Neural cell (in vitro differentiated cells): ENCODE results near the gene C2orf69. TPM values are rescaled to one million over a fixed set of nuclear protein-coding genes. Genes with fewer than 3 reads are reported as not detected.

Source experiments
- H2AFZ ChIP-seq: fragments of 200-600, 300-800 bp; sonication (generic), shearing (Covaris generic); 2 replicates; pipeline ENCODE4 v1.6.0; 2014; ENCODE audit warnings: low read depth, mild to moderate bottlenecking, antibody characterized with exemption, low read length, moderate library complexity
- H3F3A ChIP-seq: fragments of 200-600 bp; shearing (Covaris generic); 2 replicates; pipeline ENCODE4 v1.6.1; 2016; ENCODE audit warnings: mild to moderate bottlenecking, moderate library complexity, mixed read lengths, antibody characterized with exemption, low read length; ENCODE audit not compliant: insufficient read depth, poor library complexity, severe bottlenecking
- H3K27ac ChIP-seq: fragments of 200-600, 300-800 bp; sonication (generic), shearing (Covaris generic); 2 replicates; pipeline ENCODE4 v1.5.1; 2014; ENCODE audit warnings: mild to moderate bottlenecking, low read length, moderate library complexity
- H3K27me3 ChIP-seq: fragments of 300-800, 200-600 bp; sonication (generic), shearing (Covaris generic); 2 replicates; pipeline ENCODE4 v1.6.0; 2014; ENCODE audit warnings: mild to moderate bottlenecking, low read depth, low read length, moderate library complexity; ENCODE audit not compliant: insufficient read depth
- H3K36me3 ChIP-seq: fragments of 300-800, 200-600 bp; sonication (generic), shearing (Covaris generic); 2 replicates; pipeline ENCODE4 v1.5.1; 2014; ENCODE audit warnings: mild to moderate bottlenecking, antibody characterized with exemption, low read length, moderate library complexity; ENCODE audit not compliant: insufficient read depth
- H3K4me2 ChIP-seq: fragments of 300-800, 200-600 bp; sonication (generic), shearing (Covaris generic); 2 replicates; pipeline ENCODE4 v1.6.0; 2014; ENCODE audit warnings: mild to moderate bottlenecking, low read length
- H3K4me3 ChIP-seq: fragments of 300-800, 200-600 bp; sonication (generic), shearing (Covaris generic); 2 replicates; pipeline ENCODE4 v1.5.1; 2014; ENCODE audit warnings: mild to moderate bottlenecking, low read length, moderate library complexity
- H3K79me2 ChIP-seq: fragments of 200-600 bp; shearing (Covaris generic); replicated peaks from 2 replicates; pipeline ENCODE4 v1.6.0; 2014; ENCODE audit warnings: mild to moderate bottlenecking, low read length, moderate library complexity; ENCODE audit not compliant: insufficient read depth
- H3K9ac ChIP-seq: fragments of 300-800, 200-600 bp; sonication (generic), shearing (Covaris generic); 2 replicates; pipeline ENCODE4 v1.6.1; 2016; ENCODE audit warnings: mild to moderate bottlenecking, low read length, mixed read lengths
- H3K9me2 ChIP-seq: fragments of 200-600 bp; shearing (Covaris generic); 2 replicates; pipeline ENCODE4 v1.6.1; 2016; ENCODE audit warnings: mild to moderate bottlenecking, low read length, mixed read lengths; ENCODE audit not compliant: insufficient read depth
- H3K9me3 ChIP-seq: fragments of 200-600, 300-800 bp; sonication (generic), shearing (Covaris generic); 2 replicates; pipeline ENCODE4 v1.6.1; 2016; ENCODE audit warnings: mild to moderate bottlenecking, mixed run types, low read length, moderate library complexity, mixed read lengths
- H4K20me1 ChIP-seq: fragments of 200-600 bp; shearing (Covaris generic); 2 replicates; pipeline ENCODE4 v1.6.1; 2016; ENCODE audit warnings: mild to moderate bottlenecking, mixed run types; ENCODE audit not compliant: insufficient read depth
- CTCF ChIP-seq: fragments of 450-650 bp; IDR thresholded peaks from 2 replicates; pipeline ENCODE4 v1.5.1; 2014; ENCODE audit warnings: antibody characterized with exemption, mild to moderate bottlenecking, moderate library complexity; ENCODE audit not compliant: poor library complexity, severe bottlenecking
- EP300 ChIP-seq: fragments of 450-650 bp; conservative IDR thresholded peaks from 2 replicates; pipeline ENCODE4 v1.6.1; 2014; ENCODE audit warnings: antibody characterized with exemption, mild to moderate bottlenecking, moderate library complexity; ENCODE audit not compliant: poor library complexity, severe bottlenecking
- EZH2 ChIP-seq: fragments of 200-600, 300-800 bp; shearing (Covaris generic), sonication (generic); IDR thresholded peaks from 2 replicates; pipeline ENCODE4 v1.6.1; 2014; ENCODE audit warnings: antibody characterized with exemption, low read length, borderline replicate concordance, mild to moderate bottlenecking; ENCODE audit not compliant: insufficient read depth, poor library complexity, severe bottlenecking
- MXI1 ChIP-seq: fragments of 450-650 bp; conservative IDR thresholded peaks from 2 replicates; pipeline ENCODE4 v1.6.1; 2014; ENCODE audit warnings: antibody characterized with exemption, mild to moderate bottlenecking; ENCODE audit not compliant: poor library complexity, severe bottlenecking
- POLR2AphosphoS5 ChIP-seq: IDR thresholded peaks from 2 replicates; pipeline ENCODE4 v1.6.1; 2012
- RAD21 ChIP-seq: fragments of 450-650 bp; conservative IDR thresholded peaks from 2 replicates; pipeline ENCODE4 v1.6.1; 2014; ENCODE audit warnings: antibody characterized with exemption, mild to moderate bottlenecking, moderate library complexity
- SMC3 ChIP-seq: fragments of 450-650 bp; conservative IDR thresholded peaks from 2 replicates; pipeline ENCODE4 v1.6.1; 2014; ENCODE audit warnings: antibody characterized with exemption, mild to moderate bottlenecking, moderate library complexity; ENCODE audit not compliant: poor library complexity
- TAF1 ChIP-seq: IDR thresholded peaks from 2 replicates; pipeline ENCODE4 v1.6.1; 2012; ENCODE audit warnings: low read depth
- polyA plus RNA-seq: library from polyadenylated mRNA; depleted of rRNA; stranded (reverse); fragments of >200 nt; gene quantifications from 2 replicates; pipeline ENCODE4 v1.2.3, GENCODE V29; 2014
- TF ChIP-seq, protein P1 (sequence below): IDR thresholded peaks from 2 replicates; pipeline ENCODE4 v1.6.1; 2012; ENCODE audit warnings: borderline replicate concordance

Gene C2orf69
- polyA plus RNA-seq, 1 donor from 2014 or later: 17.3 TPM

DNA sequence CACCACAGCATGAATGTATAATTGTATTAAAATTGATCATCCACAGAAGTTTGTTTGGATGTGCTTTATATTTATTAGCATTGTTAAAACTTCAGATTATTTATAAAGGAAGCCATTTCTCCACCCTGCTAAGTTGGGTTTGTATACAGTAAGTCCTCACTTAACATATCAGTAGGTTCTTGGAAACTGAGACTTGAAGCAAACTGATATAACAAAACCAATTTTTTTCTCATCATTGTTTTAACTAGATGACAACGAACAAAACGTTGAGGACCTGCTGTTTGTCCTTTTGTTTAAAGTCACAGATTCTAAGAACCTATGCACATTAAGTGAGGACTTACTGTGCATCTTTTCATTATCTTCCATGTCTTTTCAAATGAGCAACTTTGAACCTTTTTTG is 17.1 kb downstream of the C2orf69 start:
- H3K9me2 ChIP-seq: no peaks in the 10 kb centered on the region
- no peaks in the 10 kb centered on the region for H3K9me3 ChIP-seq
- H3K4me2 ChIP-seq: no peak overlapping the region
- H3K9ac ChIP-seq: no peak overlapping the region
- TF ChIP-seq TAF1: no peak
- no peak for TF ChIP-seq EZH2
- TF ChIP-seq RAD21: no peak
- no peak for TF ChIP-seq MXI1
- no peak for TF ChIP-seq SMC3
- no peak for TF ChIP-seq EP300
- no peak for TF ChIP-seq POLR2AphosphoS5
- TF ChIP-seq, protein P1, sequence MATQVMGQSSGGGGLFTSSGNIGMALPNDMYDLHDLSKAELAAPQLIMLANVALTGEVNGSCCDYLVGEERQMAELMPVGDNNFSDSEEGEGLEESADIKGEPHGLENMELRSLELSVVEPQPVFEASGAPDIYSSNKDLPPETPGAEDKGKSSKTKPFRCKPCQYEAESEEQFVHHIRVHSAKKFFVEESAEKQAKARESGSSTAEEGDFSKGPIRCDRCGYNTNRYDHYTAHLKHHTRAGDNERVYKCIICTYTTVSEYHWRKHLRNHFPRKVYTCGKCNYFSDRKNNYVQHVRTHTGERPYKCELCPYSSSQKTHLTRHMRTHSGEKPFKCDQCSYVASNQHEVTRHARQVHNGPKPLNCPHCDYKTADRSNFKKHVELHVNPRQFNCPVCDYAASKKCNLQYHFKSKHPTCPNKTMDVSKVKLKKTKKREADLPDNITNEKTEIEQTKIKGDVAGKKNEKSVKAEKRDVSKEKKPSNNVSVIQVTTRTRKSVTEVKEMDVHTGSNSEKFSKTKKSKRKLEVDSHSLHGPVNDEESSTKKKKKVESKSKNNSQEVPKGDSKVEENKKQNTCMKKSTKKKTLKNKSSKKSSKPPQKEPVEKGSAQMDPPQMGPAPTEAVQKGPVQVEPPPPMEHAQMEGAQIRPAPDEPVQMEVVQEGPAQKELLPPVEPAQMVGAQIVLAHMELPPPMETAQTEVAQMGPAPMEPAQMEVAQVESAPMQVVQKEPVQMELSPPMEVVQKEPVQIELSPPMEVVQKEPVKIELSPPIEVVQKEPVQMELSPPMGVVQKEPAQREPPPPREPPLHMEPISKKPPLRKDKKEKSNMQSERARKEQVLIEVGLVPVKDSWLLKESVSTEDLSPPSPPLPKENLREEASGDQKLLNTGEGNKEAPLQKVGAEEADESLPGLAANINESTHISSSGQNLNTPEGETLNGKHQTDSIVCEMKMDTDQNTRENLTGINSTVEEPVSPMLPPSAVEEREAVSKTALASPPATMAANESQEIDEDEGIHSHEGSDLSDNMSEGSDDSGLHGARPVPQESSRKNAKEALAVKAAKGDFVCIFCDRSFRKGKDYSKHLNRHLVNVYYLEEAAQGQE: no peak
- no peak for TF ChIP-seq CTCF
- no peaks in the 10 kb centered on the region for H4K20me1 ChIP-seq
- H3K36me3 ChIP-seq: peaks cover 18% of the 10 kb centered on the region
- no peak overlapping the region for H3K4me3 ChIP-seq
- no peak overlapping the region for H2AFZ ChIP-seq
- no peaks in the 10 kb centered on the region for H3K27me3 ChIP-seq
- no peak overlapping the region for H3K27ac ChIP-seq
- no peaks in the 10 kb centered on the region for H3F3A ChIP-seq
- H3K79me2 ChIP-seq: peaks cover 16% of the 10 kb centered on the region

DNA sequence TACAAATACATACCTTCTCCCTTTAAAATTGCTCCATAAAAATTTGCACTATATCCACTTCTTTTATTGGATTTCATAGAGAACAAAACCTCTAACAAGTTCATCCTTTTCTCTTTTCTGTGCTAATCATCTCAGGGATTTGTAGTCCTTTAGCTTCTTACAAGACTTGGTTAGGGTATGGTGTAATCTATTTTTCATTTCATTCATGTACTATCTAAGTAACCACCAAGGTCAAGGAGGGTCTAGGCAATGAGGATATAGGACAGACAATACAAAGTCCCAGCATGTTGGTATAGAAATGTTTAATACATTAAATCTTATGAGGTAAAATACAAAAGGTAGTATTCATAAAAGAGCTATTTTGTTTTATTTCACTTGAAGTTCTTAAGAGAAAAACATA is 17.5 kb downstream of the C2orf69 start:
- Histone ChIP-seq H3K4me2 (no peak overlapping the region), H3K27me3 (no peaks in the 10 kb centered on the region), H3K9me2 (no peaks in the 10 kb centered on the region), H3K9me3 (no peaks in the 10 kb centered on the region), H4K20me1 (no peaks in the 10 kb centered on the region), H2AFZ (no peak overlapping the region), H3K79me2 (peaks cover 12% of the 10 kb centered on the region), H3K36me3 (peaks cover 18% of the 10 kb centered on the region), H3K9ac (no peak overlapping the region), H3K27ac (no peak overlapping the region), H3K4me3 (no peak overlapping the region), H3F3A (no peaks in the 10 kb centered on the region)
- no peak for TF ChIP-seq RAD21
- TF ChIP-seq CTCF: no peak
- TF ChIP-seq EZH2: no peak
- TF ChIP-seq, protein P1: no peak
- TF ChIP-seq SMC3: no peak
- no peak for TF ChIP-seq POLR2AphosphoS5
- TF ChIP-seq TAF1: no peak
